Measurements from ENCODE around the gene AASDH. TPM values are rescaled to one million over a fixed set of nuclear protein-coding genes. Genes with fewer than 3 reads are reported as not detected.
A peak's percentile ranks its signal among the peaks of the same experiment; 100 is the strongest.

AASDH gene
- polyA plus RNA-seq, 1 donor (not counting 4 experiments of a cell fraction or from before 2014, with no cell fraction given), result 15.5 TPM

DNA sequence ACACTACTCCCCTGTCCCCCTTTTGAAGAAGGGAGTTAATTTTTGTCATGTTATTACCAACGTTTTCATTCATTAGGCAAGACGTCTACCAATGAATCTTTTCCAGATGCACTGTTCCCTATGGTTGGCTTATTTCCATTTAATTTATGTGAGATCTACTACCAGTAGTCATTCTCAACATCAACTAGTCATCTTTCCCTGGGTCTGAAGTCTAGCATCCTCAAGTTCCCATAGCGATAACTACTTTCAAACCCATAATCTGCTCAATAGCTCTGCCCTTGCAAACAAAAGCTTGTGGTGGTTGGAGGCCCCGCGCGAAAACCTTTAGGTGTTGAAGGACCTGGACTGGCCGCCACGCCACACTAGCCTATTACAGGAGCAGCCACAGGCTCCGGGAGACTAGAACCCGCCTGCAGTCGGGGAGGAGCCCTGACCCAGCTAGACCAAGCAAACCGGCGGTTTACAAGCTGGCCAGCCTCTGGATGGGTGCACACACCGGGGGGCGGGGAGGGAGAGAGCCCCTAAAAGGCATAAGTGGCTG lies 47.4 kb upstream of the AASDH start:
- no peaks in the 10 kb centered on the region for H3K36me3 ChIP-seq (ENCODE audit: control insufficient read depth in 2 of 2, extremely low read depth in 1 of 2, insufficient read depth in 2 of 2, low read length in 2 of 2)
- FAIRE-seq (no peak), DNase-seq (ENCODE audit: low read depth, low spot score) (no peak)
- no peaks in the 10 kb centered on the region for H3K9me3 ChIP-seq (ENCODE audit: control insufficient read depth, low read depth, low read length)
- dilution Hi-C loops (cut with MboI; ENCODE audit: extremely low pct_ligation_motif_present, low sequenced_read_pairs), result no loop called here
- peaks cover 87% of the 10 kb centered on the region for H3K79me2 ChIP-seq (ENCODE audit: control insufficient read depth, insufficient read depth, low read length)
- H2AFZ ChIP-seq (ENCODE audit: control insufficient read depth, low read length), result peak overlapping the region; percentile 96
- TF ChIP-seq, protein P1, sequence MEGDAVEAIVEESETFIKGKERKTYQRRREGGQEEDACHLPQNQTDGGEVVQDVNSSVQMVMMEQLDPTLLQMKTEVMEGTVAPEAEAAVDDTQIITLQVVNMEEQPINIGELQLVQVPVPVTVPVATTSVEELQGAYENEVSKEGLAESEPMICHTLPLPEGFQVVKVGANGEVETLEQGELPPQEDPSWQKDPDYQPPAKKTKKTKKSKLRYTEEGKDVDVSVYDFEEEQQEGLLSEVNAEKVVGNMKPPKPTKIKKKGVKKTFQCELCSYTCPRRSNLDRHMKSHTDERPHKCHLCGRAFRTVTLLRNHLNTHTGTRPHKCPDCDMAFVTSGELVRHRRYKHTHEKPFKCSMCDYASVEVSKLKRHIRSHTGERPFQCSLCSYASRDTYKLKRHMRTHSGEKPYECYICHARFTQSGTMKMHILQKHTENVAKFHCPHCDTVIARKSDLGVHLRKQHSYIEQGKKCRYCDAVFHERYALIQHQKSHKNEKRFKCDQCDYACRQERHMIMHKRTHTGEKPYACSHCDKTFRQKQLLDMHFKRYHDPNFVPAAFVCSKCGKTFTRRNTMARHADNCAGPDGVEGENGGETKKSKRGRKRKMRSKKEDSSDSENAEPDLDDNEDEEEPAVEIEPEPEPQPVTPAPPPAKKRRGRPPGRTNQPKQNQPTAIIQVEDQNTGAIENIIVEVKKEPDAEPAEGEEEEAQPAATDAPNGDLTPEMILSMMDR (optimal IDR thresholded peaks at IDR 0.05 in 1 of 3, IDR thresholded peaks at IDR 0.05 in 1 of 3, conservative IDR thresholded peaks at IDR 0.05 in 1 of 3; ENCODE audit: extremely low read depth in 1 of 3, insufficient read depth in 2 of 3, low read length in 3 of 3), result no peak
- TF ChIP-seq EZH2 (IDR thresholded peaks at IDR 0.05; ENCODE audit: low read length), result no peak
- H3K9ac ChIP-seq (ENCODE audit: control insufficient read depth, extremely low read depth, insufficient read depth, low read length), result peak overlapping the region; percentile 92
- no peaks in the 10 kb centered on the region for H3K27me3 ChIP-seq (ENCODE audit: control insufficient read depth, extremely low read depth, insufficient read depth, low read length)
- H3K4me3 ChIP-seq (ENCODE audit: control insufficient read depth in 2 of 3, extremely low read depth in 1 of 3, insufficient read depth in 2 of 3, low read depth in 1 of 3, low read length in 3 of 3), result peak overlapping the region; percentile 75 to 99 (median 95)
- H3K4me1 ChIP-seq (ENCODE audit: control insufficient read depth, extremely low read depth, insufficient read depth, low read length), result peaks cover 16% of the 10 kb centered on the region
- H3K9me1 ChIP-seq (ENCODE audit: control insufficient read depth, extremely low read depth, insufficient read depth, low read length), result no peaks in the 10 kb centered on the region
- H3K4me2 ChIP-seq (ENCODE audit: control insufficient read depth, extremely low read depth, insufficient read depth, low read depth, low read length), result peak overlapping the region; percentile 96
- H3K27ac ChIP-seq (ENCODE audit: control insufficient read depth, insufficient read depth, low read length), result peak overlapping the region; percentile 92
- peaks cover 4% of the 10 kb centered on the region for H4K20me1 ChIP-seq (ENCODE audit: control insufficient read depth, extremely low read depth, insufficient read depth, low read length)

GRCh38 chr4:56433280-56433679 lies 46.0 kb upstream of the AASDH start:
- Histone ChIP-seq H3K4me1 (ENCODE audit: control insufficient read depth, extremely low read depth, insufficient read depth, low read length) (peaks cover 16% of the 10 kb centered on the region), H3K27ac (ENCODE audit: control insufficient read depth, insufficient read depth, low read length) (no peak overlapping the region), H3K79me2 (ENCODE audit: control insufficient read depth, insufficient read depth, low read length) (peaks cover 88% of the 10 kb centered on the region), H3K4me3 (ENCODE audit: control insufficient read depth in 2 of 3, extremely low read depth in 1 of 3, insufficient read depth in 2 of 3, low read depth in 1 of 3, low read length in 3 of 3) (peak overlapping the region in 2 of 3 experiments; percentile 11 to 95), H4K20me1 (ENCODE audit: control insufficient read depth, extremely low read depth, insufficient read depth, low read length) (peaks cover 4% of the 10 kb centered on the region), H3K27me3 (ENCODE audit: control insufficient read depth, extremely low read depth, insufficient read depth, low read length) (no peaks in the 10 kb centered on the region), H2AFZ (ENCODE audit: control insufficient read depth, low read length) (no peak overlapping the region), H3K9me1 (ENCODE audit: control insufficient read depth, extremely low read depth, insufficient read depth, low read length) (no peaks in the 10 kb centered on the region), H3K9ac (ENCODE audit: control insufficient read depth, extremely low read depth, insufficient read depth, low read length) (no peak overlapping the region), H3K9me3 (ENCODE audit: control insufficient read depth, low read depth, low read length) (no peaks in the 10 kb centered on the region), H3K36me3 (ENCODE audit: control insufficient read depth in 2 of 2, extremely low read depth in 1 of 2, insufficient read depth in 2 of 2, low read length in 2 of 2) (no peaks in the 10 kb centered on the region), H3K4me2 (ENCODE audit: control insufficient read depth, extremely low read depth, insufficient read depth, low read depth, low read length) (peak overlapping the region; percentile 96)
- no peak for FAIRE-seq
- dilution Hi-C loops (cut with MboI; ENCODE audit: extremely low pct_ligation_motif_present, low sequenced_read_pairs), result no loop called here
- TF ChIP-seq, protein P1 (optimal IDR thresholded peaks at IDR 0.05 in 1 of 3, IDR thresholded peaks at IDR 0.05 in 1 of 3, conservative IDR thresholded peaks at IDR 0.05 in 1 of 3; ENCODE audit: extremely low read depth in 1 of 3, insufficient read depth in 2 of 3, low read length in 3 of 3), result no peak
- no peak for TF ChIP-seq EZH2 (IDR thresholded peaks at IDR 0.05; ENCODE audit: low read length)
- DNase-seq (ENCODE audit: low read depth, low spot score), result no peak
